Liver (tissue), 3 donors: ENCODE results near the gene KIF21A.

Source experiments
- EGR1 ChIP-seq, 2 donors: IDR thresholded peaks; 2 replicates each; pipeline ENCODE4 v1.6.1; 2016 to 2018; ENCODE audit warnings: antibody characterized with exemption in 2 of 2, low read depth in 2 of 2
- FOXA2 ChIP-seq: IDR thresholded peaks from 2 replicates; pipeline ENCODE4 v1.6.1; 2016; ENCODE audit warnings: antibody characterized with exemption
- GABPA ChIP-seq, 2 donors: IDR thresholded peaks in 1 of 2; conservative IDR thresholded peaks in 1 of 2; 2 replicates each; pipeline ENCODE4 v1.6.1; 2016; ENCODE audit warnings: antibody characterized with exemption in 2 of 2, mild to moderate bottlenecking in 1 of 2, moderate library complexity in 1 of 2
- TAF1 ChIP-seq: conservative IDR thresholded peaks from 2 replicates; pipeline ENCODE4 v1.6.1; 2016; ENCODE audit warnings: antibody characterized with exemption, mild to moderate bottlenecking
- TF ChIP-seq, protein P1 (sequence below): fragments of 150-350 bp; IDR thresholded peaks from 2 replicates; pipeline ENCODE4 v1.5.1; 2017; ENCODE audit warnings: improper control_type of control experiment, low read depth, low read length; ENCODE audit not compliant: missing input control
- TF ChIP-seq, protein P2 (sequence below): IDR thresholded peaks from 2 replicates; pipeline ENCODE4 v1.6.1; 2016; ENCODE audit warnings: antibody characterized with exemption
- TF ChIP-seq, protein P3 (sequence below): IDR thresholded peaks from 2 replicates; pipeline ENCODE4 v1.6.1; 2016; ENCODE audit warnings: antibody characterized with exemption, mild to moderate bottlenecking
- TF ChIP-seq, protein P4 (sequence below): IDR thresholded peaks from 2 replicates; pipeline ENCODE4 v1.6.1; 2016; ENCODE audit warnings: antibody characterized with exemption
- donor health status: healthy.
- donor health status: healthy.

DNA sequence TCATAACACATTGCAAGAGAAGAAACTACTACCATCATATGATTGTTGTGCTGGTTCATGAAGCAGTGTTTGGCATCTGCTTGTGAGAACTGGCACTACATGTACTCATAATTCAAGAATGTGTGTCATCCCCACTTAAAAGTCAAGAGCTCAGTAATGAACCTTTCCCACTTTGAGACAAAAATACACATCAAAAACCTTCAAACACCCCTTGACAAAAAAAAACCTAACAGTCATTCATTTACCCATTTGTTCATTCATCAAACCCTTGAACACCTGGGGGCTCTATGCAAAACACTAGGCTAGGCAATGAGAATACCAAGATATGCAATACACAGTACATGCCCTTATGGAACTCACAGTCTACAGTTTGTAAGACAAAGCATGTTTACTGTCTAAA lies 40.0 kb downstream of the KIF21A start:
- TF ChIP-seq, protein P1, sequence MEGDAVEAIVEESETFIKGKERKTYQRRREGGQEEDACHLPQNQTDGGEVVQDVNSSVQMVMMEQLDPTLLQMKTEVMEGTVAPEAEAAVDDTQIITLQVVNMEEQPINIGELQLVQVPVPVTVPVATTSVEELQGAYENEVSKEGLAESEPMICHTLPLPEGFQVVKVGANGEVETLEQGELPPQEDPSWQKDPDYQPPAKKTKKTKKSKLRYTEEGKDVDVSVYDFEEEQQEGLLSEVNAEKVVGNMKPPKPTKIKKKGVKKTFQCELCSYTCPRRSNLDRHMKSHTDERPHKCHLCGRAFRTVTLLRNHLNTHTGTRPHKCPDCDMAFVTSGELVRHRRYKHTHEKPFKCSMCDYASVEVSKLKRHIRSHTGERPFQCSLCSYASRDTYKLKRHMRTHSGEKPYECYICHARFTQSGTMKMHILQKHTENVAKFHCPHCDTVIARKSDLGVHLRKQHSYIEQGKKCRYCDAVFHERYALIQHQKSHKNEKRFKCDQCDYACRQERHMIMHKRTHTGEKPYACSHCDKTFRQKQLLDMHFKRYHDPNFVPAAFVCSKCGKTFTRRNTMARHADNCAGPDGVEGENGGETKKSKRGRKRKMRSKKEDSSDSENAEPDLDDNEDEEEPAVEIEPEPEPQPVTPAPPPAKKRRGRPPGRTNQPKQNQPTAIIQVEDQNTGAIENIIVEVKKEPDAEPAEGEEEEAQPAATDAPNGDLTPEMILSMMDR = no peak
- no peak for TF ChIP-seq GABPA (IDR thresholded peaks at IDR 0.05 in 1 of 2, conservative IDR thresholded peaks at IDR 0.05 in 1 of 2)
- no peak for TF ChIP-seq EGR1 (IDR thresholded peaks at IDR 0.05; ENCODE audit: low read depth in 2 of 2)
- TF ChIP-seq, protein P2, sequence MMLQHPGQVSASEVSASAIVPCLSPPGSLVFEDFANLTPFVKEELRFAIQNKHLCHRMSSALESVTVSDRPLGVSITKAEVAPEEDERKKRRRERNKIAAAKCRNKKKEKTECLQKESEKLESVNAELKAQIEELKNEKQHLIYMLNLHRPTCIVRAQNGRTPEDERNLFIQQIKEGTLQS = no peak
- TF ChIP-seq FOXA2 = no peak
- TF ChIP-seq, protein P3, sequence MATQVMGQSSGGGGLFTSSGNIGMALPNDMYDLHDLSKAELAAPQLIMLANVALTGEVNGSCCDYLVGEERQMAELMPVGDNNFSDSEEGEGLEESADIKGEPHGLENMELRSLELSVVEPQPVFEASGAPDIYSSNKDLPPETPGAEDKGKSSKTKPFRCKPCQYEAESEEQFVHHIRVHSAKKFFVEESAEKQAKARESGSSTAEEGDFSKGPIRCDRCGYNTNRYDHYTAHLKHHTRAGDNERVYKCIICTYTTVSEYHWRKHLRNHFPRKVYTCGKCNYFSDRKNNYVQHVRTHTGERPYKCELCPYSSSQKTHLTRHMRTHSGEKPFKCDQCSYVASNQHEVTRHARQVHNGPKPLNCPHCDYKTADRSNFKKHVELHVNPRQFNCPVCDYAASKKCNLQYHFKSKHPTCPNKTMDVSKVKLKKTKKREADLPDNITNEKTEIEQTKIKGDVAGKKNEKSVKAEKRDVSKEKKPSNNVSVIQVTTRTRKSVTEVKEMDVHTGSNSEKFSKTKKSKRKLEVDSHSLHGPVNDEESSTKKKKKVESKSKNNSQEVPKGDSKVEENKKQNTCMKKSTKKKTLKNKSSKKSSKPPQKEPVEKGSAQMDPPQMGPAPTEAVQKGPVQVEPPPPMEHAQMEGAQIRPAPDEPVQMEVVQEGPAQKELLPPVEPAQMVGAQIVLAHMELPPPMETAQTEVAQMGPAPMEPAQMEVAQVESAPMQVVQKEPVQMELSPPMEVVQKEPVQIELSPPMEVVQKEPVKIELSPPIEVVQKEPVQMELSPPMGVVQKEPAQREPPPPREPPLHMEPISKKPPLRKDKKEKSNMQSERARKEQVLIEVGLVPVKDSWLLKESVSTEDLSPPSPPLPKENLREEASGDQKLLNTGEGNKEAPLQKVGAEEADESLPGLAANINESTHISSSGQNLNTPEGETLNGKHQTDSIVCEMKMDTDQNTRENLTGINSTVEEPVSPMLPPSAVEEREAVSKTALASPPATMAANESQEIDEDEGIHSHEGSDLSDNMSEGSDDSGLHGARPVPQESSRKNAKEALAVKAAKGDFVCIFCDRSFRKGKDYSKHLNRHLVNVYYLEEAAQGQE = no peak
- no peak for TF ChIP-seq TAF1
- TF ChIP-seq, protein P4, sequence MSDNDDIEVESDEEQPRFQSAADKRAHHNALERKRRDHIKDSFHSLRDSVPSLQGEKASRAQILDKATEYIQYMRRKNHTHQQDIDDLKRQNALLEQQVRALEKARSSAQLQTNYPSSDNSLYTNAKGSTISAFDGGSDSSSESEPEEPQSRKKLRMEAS = no peak
